Measurements from ENCODE around the gene RIMS4. TPM values are rescaled to one million over a fixed set of nuclear protein-coding genes. Genes with fewer than 3 reads are reported as not detected.

RIMS4 gene
- total and polyA plus RNA-seq, 2 of the 8 experiments (the other 6 are each of a cell fraction or from before 2014, with no cell fraction given): 13.3 to 44.2 TPM

DNA sequence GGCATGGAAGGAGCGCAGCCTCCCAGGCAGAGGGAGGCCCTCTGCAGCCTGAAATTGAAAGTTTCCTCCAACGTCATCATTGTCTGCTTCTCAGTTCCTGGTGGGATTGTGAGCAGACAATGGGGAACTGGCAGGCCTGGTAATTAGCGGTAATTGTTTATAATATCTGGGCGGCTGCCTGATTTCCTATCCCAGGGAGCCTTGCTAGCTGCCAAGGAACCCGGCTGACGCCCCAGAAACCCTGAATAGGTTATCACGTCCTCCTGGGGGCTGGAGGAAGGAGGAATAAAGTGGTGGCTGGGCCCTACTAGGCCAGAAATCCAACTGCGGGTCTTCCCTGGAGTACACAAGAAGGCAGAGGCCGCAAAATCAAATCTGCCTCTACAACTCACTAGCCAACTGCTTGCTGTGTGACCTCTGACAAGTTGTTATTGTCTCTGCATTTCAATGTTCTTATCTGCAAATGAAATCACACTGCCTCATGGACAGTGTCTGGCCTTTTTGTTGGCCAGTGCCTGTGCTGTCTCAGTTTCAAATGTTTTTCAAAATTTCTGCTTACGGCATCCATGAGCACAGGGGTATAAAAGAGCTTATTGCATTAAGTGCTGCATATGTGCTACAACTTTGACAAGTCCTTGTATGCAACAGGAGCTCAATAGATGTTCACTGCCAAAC is 47.7 kb downstream of the RIMS4 start:
- no peak overlapping the region for H4K91ac ChIP-seq (replicated peaks; ENCODE audit: insufficient read length, low read length)
- no peak overlapping the region for H2BK120ac ChIP-seq (replicated peaks; ENCODE audit: low read depth, low read length)
- no peak overlapping the region for H2BK20ac ChIP-seq (ENCODE audit: low read length)
- no peak overlapping the region for H3K4ac ChIP-seq (replicated peaks; ENCODE audit: insufficient read length, low read depth, low read length)
- ChIA-PET POLR2A (ENCODE audit: partially characterized antibody) (no interaction called here), CTCF (ENCODE audit: partially characterized antibody) (interaction anchor here (1.3 to 17.1 kb wide), 3 partner anchors 15 to 104 kb away, joined by 3 to 256 read pairs (median 8); partner anchors contain the start of gene KCNK15)
- WGBS, 2 experiments (ENCODE audit: extremely low coverage in 1 of 2, insufficient coverage in 1 of 2, insufficient read length in 1 of 2, insufficient replicate concordance in 2 of 2, low coverage in 1 of 2, low lambda C conversion rate in 2 of 2, missing lambda C conversion rate in 1 of 2): 78% methylated on average over 10 of the region's 10 CpGs; no CpG with 5 or more reads in 1 of the 2 experiments
- no peaks in the 10 kb centered on the region for H3K79me2 ChIP-seq (ENCODE audit: control insufficient read depth in 1 of 2, insufficient read depth in 2 of 2, low read length in 2 of 2)
- peaks cover 0 to 13% of the 10 kb centered on the region in 2 experiments for H4K20me1 ChIP-seq (replicated peaks in 1 of 2; ENCODE audit: control insufficient read depth in 1 of 2, insufficient read depth in 2 of 2, low read length in 2 of 2)
- FAIRE-seq (no peak), DNase-seq (ENCODE audit: low read depth in 1 of 2, low spot score in 2 of 2) (no peak)
- H3K36me3 ChIP-seq (ENCODE audit: control insufficient read depth in 2 of 4, insufficient read depth in 4 of 4, low read length in 3 of 4): no peaks in the 10 kb centered on the region
- H3K14ac ChIP-seq (ENCODE audit: insufficient read length): no peak overlapping the region
- H3K23ac ChIP-seq (ENCODE audit: insufficient read length): no peak overlapping the region
- H2BK12ac ChIP-seq (ENCODE audit: low read depth, low read length): no peak overlapping the region
- H3K79me1 ChIP-seq (ENCODE audit: low read depth, low read length): no peaks in the 10 kb centered on the region
- no peak overlapping the region for H3K4me3 ChIP-seq (ENCODE audit: extremely low read depth in 1 of 4, insufficient read depth in 2 of 4, low read depth in 3 of 4, low read length in 4 of 4)
- TF ChIP-seq RNF2 (IDR thresholded peaks at IDR 0.05; ENCODE audit: borderline replicate concordance, low read depth, low read length, missing control alignments, poor library complexity, severe bottlenecking): no peak
- H3K9me3 ChIP-seq (ENCODE audit: insufficient read depth in 2 of 2, low read depth in 1 of 2, low read length in 1 of 2): no peaks in the 10 kb centered on the region
- H3K27ac ChIP-seq (ENCODE audit: low read depth, low read length): no peak overlapping the region
- H3K4me1 ChIP-seq (replicated peaks in 1 of 4; ENCODE audit: control insufficient read depth in 3 of 4, insufficient read depth in 4 of 4, low read length in 3 of 4): peaks cover 0 to 5% (median under 1%) of the 10 kb centered on the region in 4 experiments; a peak in 1 of 7 replicates
- H3K27me3 ChIP-seq (replicated peaks in 1 of 4; ENCODE audit: control insufficient read depth in 3 of 4, extremely low read depth in 1 of 4, insufficient read depth in 3 of 4, low read length in 3 of 4): no peaks in the 10 kb centered on the region
- H3K56ac ChIP-seq (replicated peaks; ENCODE audit: insufficient read length, low read depth, low read length): no peak overlapping the region
- H3K18ac ChIP-seq (ENCODE audit: extremely low read depth, low read length): no peak overlapping the region
- H3K9ac ChIP-seq (replicated peaks in 1 of 4; ENCODE audit: extremely low read depth in 1 of 4, low read depth in 3 of 4, low read length in 3 of 4): no peak overlapping the region
- H2AFZ ChIP-seq (ENCODE audit: low read length): no peak overlapping the region
- no peak overlapping the region for H4K8ac ChIP-seq (ENCODE audit: extremely low read depth, insufficient read depth, low read length)
- H2BK5ac ChIP-seq (ENCODE audit: low read depth, low read length): no peak overlapping the region
- H4K5ac ChIP-seq (ENCODE audit: insufficient read length, low read depth, low read length): no peak overlapping the region
- peaks cover 5% of the 10 kb centered on the region; the same call in 1 of the 2 replicates for H3K23me2 ChIP-seq (ENCODE audit: low read depth, low read length)
- no peak overlapping the region for H2BK15ac ChIP-seq (ENCODE audit: low read length)
- no peak overlapping the region for H3K4me2 ChIP-seq (ENCODE audit: insufficient read depth in 1 of 2, low read depth in 2 of 2, low read length in 2 of 2)
- H2AK5ac ChIP-seq (ENCODE audit: low read depth, low read length): no peak overlapping the region

All from H1 (cell line).